Mammary epithelial cell (primary cell): Measurements from ENCODE around the gene NLGN1.

Source experiments
- EZH2 ChIP-seq: IDR thresholded peaks from 2 replicates; pipeline ENCODE4 v1.6.1; 2012; ENCODE audit warnings: low read length, inconsistent platforms, borderline replicate concordance
- TF ChIP-seq, protein P1 (sequence below), 2 donors: IDR thresholded peaks in 1 of 2; conservative IDR thresholded peaks in 1 of 2; 2 replicates each; pipeline ENCODE4 v1.5.1; 2011 to 2012; ENCODE audit warnings: inconsistent platforms in 2 of 2, low read length in 2 of 2, mild to moderate bottlenecking in 2 of 2, control low read depth in 1 of 2, low read depth in 1 of 2; ENCODE audit not compliant: insufficient read depth in 1 of 2; ENCODE audit errors: extremely low read depth in 1 of 2

DNA sequence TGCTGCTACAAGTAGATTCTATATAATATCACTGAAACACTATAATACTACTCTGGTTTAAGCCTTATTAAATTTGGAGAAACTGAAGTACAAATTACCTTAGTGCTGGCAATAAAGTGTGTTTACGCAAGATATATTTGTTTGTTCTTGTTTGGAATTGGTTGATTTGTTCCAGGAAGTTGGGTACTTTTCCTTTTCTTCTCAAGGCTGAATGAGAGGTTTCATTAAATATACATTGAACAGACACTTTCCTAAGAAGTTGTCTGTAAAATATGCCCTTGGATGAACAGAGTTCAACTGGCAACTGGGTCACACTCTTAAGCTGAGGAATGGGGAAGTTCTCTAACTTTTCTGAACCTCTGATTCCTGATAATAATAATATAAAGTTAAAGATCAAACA, 919.5 kb downstream of the NLGN1 start:
- TF ChIP-seq, protein P1, sequence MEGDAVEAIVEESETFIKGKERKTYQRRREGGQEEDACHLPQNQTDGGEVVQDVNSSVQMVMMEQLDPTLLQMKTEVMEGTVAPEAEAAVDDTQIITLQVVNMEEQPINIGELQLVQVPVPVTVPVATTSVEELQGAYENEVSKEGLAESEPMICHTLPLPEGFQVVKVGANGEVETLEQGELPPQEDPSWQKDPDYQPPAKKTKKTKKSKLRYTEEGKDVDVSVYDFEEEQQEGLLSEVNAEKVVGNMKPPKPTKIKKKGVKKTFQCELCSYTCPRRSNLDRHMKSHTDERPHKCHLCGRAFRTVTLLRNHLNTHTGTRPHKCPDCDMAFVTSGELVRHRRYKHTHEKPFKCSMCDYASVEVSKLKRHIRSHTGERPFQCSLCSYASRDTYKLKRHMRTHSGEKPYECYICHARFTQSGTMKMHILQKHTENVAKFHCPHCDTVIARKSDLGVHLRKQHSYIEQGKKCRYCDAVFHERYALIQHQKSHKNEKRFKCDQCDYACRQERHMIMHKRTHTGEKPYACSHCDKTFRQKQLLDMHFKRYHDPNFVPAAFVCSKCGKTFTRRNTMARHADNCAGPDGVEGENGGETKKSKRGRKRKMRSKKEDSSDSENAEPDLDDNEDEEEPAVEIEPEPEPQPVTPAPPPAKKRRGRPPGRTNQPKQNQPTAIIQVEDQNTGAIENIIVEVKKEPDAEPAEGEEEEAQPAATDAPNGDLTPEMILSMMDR (conservative IDR thresholded peaks at IDR 0.05 in 1 of 2, IDR thresholded peaks at IDR 0.05 in 1 of 2; ENCODE audit: extremely low read depth in 1 of 2, insufficient read depth in 1 of 2, low read depth in 1 of 2, low read length in 2 of 2) = no peak
- no peak for TF ChIP-seq EZH2
